ENCODE measurements around the gene AP1B1.

Gene AP1B1

GRCh38 chr22:29312218-29313125 lies 75.9 kb downstream of the AP1B1 start:
- DNase-seq = no peak

DNA sequence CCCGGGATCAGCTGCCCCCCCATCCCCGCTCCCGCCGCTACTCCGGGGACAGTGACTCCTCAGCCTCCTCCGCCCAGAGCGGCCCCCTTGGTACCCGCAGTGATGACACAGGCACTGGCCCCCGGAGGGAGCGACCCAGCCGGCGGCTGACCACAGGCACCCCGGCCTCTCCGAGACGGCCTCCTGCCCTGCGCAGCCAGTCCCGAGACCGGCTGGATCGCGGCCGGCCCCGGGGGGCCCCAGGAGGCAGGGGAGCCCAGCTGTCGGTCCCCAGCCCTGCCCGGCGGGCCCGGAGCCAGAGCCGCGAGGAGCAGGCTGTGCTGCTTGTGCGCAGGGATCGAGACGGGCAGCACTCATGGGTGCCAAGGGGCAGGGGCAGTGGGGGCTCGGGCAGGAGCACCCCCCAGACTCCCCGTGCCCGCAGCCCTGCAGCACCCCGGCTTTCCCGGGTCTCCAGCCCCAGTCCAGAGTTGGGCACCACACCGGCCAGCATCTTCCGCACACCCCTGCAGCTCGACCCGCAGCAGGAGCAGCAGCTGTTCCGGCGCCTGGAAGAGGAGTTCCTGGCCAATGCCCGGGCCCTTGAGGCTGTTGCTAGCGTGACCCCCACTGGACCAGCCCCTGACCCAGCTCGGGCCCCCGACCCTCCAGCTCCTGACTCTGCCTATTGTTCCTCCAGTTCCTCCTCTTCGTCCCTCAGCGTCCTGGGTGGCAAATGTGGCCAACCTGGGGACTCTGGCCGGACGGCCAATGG lies 76.7 kb downstream of the AP1B1 start:
- peak; percentile 19 for DNase-seq

GRCh38 chr22:29310863-29311339 lies 77.5 kb downstream of the AP1B1 start:
- peak; percentile 31 for DNase-seq

DNA sequence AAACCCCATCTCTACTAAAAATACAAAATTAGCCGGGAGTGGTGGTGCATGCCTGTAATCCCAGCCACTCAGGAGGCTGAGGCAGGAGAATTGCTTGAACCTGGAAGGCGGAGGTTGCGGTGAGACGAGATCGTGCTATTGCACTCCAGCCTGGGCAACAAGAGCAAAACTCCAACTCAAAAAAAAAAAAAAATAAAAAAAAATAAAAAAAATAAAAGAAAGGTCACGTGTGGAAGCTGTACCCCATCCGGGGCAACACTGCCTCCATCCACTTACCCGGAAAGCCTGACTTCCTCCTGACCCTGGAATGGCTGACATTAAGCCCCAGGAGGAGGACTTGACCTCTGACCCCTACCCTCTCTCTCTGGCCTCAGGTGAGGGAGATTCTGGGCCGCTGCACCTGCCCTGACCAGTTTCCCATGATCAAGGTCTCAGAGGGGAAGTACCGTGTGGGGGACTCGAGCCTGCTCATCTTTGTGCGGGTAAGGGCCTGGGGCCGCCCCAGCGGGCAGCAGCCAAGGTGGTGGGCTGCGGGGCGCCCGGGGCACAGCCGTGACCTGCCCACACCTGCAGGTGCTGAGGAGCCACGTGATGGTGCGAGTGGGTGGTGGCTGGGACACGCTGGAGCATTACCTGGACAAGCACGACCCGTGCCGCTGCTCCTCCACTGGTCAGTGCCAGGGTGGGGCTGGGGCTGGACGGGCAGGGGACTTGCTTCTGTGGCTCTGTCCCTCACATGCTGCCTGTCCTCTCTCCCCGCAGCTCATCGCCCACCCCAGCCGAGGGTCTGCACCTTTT lies 78.1 kb downstream of the AP1B1 start:
- DNase-seq = no peak

- no peak for DNase-seq
These were observed 78.9 kb downstream of the AP1B1 start for GRCh38 chr22:29309332-29310064.

DNA sequence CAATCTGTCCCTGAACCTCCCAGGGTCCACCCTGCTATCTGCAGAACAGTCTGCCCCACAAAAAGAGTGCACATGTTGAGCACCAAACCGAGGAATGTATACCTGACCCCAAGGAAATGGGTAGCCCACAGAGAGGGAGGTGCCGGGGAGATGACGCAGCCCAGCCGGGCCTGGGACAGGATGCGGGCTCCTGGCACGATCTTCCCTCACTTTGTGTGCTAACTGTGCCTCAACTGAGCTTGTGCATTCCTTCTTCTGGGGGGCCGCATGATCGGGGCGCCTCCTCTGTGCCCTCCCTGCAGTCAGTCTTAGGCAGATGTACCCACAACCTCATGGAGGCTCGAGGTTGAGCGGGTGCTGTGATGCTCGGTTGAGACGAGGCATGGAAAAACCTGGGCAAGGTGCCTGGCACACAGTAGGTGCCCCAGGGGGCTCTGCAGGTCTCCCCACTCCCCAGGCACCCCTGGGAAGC lies 79.5 kb downstream of the AP1B1 start:
- no peak for DNase-seq

- no peak for DNase-seq
These were observed 80.1 kb downstream of the AP1B1 start for GRCh38 chr22:29308148-29308790.

DNA sequence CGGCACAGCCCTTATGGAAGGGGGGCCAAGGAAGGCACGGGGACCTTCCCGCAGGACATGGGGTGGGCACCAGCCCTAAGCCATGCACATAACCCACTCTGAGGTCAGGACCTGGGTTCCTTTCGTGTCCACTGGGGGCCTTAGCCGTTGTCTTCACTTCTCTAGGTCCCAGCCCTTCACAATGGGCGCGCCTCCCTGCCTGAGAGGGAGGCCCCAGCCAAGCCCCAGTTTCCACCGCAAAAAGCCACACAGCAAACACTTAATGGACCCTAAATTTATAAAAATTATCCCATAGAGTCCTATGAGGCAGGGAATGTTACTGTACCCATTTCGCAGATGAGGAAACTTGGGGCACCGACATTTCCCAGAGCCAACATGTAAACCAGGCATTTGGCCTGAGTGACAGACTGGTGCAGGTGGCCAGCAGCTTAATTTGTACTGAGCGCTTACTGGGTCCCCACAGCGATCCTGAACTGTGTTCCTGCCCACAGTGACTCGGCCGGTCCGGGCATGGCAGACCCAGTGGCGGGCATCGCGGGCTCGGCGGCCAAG lies 80.7 kb downstream of the AP1B1 start:
- DNase-seq = no peak

GRCh38 chr22:29306835-29307595 lies 81.4 kb downstream of the AP1B1 start:
- peak; percentile 69 for DNase-seq

- peak; percentile 73 for DNase-seq
These were observed 82.1 kb downstream of the AP1B1 start, which contains the start of gene GAS2L1 for GRCh38 chr22:29306175-29306834. Gene GAS2L1, plus strand, starts transcription at chr22:29306650. Its CDS starts 1,456 bp downstream, at chr22:29308106.

DNA sequence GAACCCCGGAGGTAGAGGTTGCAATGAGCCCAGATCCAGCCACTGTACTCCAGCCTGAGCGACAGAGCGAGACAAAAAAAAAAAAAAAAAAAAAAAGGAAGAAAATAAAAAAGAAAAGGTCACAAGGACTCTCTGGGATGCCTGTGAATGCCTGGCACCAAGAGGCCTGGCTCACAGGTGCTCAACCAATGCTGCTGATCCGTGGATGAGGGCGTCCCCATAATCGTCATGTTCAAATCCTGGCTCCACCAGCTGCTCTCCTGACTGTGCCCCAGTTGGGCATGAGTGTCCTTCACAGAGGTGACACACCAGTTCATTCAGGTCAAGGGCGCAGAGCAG lies 82.6 kb downstream of the AP1B1 start:
- DNase-seq = no peak

GRCh38 chr22:29302681-29303465 lies 85.5 kb downstream of the AP1B1 start:
- no peak for DNase-seq

GRCh38 chr22:29302402-29302680 lies 86.0 kb downstream of the AP1B1 start:
- no peak for DNase-seq

GRCh38 chr22:29301716-29302401 lies 86.5 kb downstream of the AP1B1 start:
- peak; percentile 32 for DNase-seq

GRCh38 chr22:29300807-29301601 lies 87.4 kb downstream of the AP1B1 start:
- DNase-seq = no peak

- no peak for DNase-seq
These were observed 87.9 kb downstream of the AP1B1 start for GRCh38 chr22:29300467-29300806.

- no peak for DNase-seq
These were observed 89.1 kb downstream of the AP1B1 start for GRCh38 chr22:29299136-29299900.
